Mesothelial cell of epicardium (in vitro differentiated cells): ENCODE measurements around the gene FBN1. TPM values are rescaled to one million over a fixed set of nuclear protein-coding genes. Genes with fewer than 3 reads are reported as not detected.

ENCODE experiments used
- DNase-seq, 2 experiments: peaks; one replicate each; pipeline ENCODE4 v3.0.0; 2021; ENCODE audit warnings: low spot score in 2 of 2; ENCODE audit not compliant: unreplicated experiment in 2 of 2
- H3K27ac Mint-ChIP-seq: 2 replicates; pipeline ENCODE4 v1.8.0; 2021; ENCODE audit warnings: mixed read lengths
- H3K27me3 Mint-ChIP-seq: 2 replicates; pipeline ENCODE4 v1.8.0; 2021; ENCODE audit warnings: low read depth, mixed read lengths
- H3K36me3 Mint-ChIP-seq: 2 replicates; pipeline ENCODE4 v1.8.0; 2021; ENCODE audit warnings: mixed read lengths
- H3K4me1 Mint-ChIP-seq: 2 replicates; pipeline ENCODE4 v1.8.0; 2021; ENCODE audit warnings: mixed read lengths
- H3K4me3 Mint-ChIP-seq: 2 replicates; pipeline ENCODE4 v1.8.0; 2021; ENCODE audit warnings: mild to moderate bottlenecking, moderate library complexity, mixed read lengths
- H3K9me3 Mint-ChIP-seq: 2 replicates; pipeline ENCODE4 v1.8.0; 2021; ENCODE audit warnings: mixed read lengths
- CTCF ChIP-seq: fragments of 200-600 bp; sonication (generic); IDR thresholded peaks from one replicate; pipeline ENCODE4 v1.5.0; 2021; ENCODE audit warnings: antibody characterized with exemption; ENCODE audit not compliant: unreplicated experiment
- total RNA-seq: library from RNA; stranded (reverse); gene quantifications from 3 replicates; pipeline ENCODE4 v1.2.1, GENCODE V29; 2021

Gene FBN1
- total RNA-seq, 1 donor from 2014 or later, result 67.9 TPM

GRCh38 chr15:48473667-48474066 is 171.8 kb downstream of the FBN1 start:
- Mint-ChIP-seq H3K27me3 (no peaks in the 10 kb centered on the region), H3K4me3 (no peak overlapping the region), H3K27ac (no peak overlapping the region), H3K36me3 (peaks cover 13% of the 10 kb centered on the region), H3K9me3 (no peaks in the 10 kb centered on the region), H3K4me1 (no peaks in the 10 kb centered on the region)
- no peak for DNase-seq
- no peak for TF ChIP-seq CTCF

- no peaks in the 10 kb centered on the region for H3K9me3 Mint-ChIP-seq
- no peak overlapping the region for H3K4me3 Mint-ChIP-seq
- no peaks in the 10 kb centered on the region for H3K4me1 Mint-ChIP-seq
- H3K27ac Mint-ChIP-seq, result no peak overlapping the region
- peaks cover 15% of the 10 kb centered on the region for H3K36me3 Mint-ChIP-seq
- DNase-seq, result no peak
- no peaks in the 10 kb centered on the region for H3K27me3 Mint-ChIP-seq
- TF ChIP-seq CTCF, result no peak
Observed at GRCh38 chr15:48472756-48473155, 172.8 kb downstream of the FBN1 start.

GRCh38 chr15:48471073-48471472 is 174.4 kb downstream of the FBN1 start:
- H3K9me3 Mint-ChIP-seq, result no peaks in the 10 kb centered on the region
- H3K27ac Mint-ChIP-seq, result no peak overlapping the region
- H3K36me3 Mint-ChIP-seq, result peaks cover 25% of the 10 kb centered on the region
- H3K4me3 Mint-ChIP-seq, result no peak overlapping the region
- no peaks in the 10 kb centered on the region for H3K27me3 Mint-ChIP-seq
- no peak for TF ChIP-seq CTCF
- H3K4me1 Mint-ChIP-seq, result no peaks in the 10 kb centered on the region
- DNase-seq, result no peak

GRCh38 chr15:48470096-48470495 is 175.4 kb downstream of the FBN1 start:
- Mint-ChIP-seq H3K36me3 (peaks cover 27% of the 10 kb centered on the region), H3K4me1 (no peaks in the 10 kb centered on the region), H3K4me3 (no peak overlapping the region), H3K9me3 (no peaks in the 10 kb centered on the region), H3K27me3 (no peaks in the 10 kb centered on the region), H3K27ac (no peak overlapping the region)
- no peak for DNase-seq
- TF ChIP-seq CTCF, result no peak

- no peak overlapping the region for H3K27ac Mint-ChIP-seq
- H3K4me1 Mint-ChIP-seq, result no peaks in the 10 kb centered on the region
- H3K9me3 Mint-ChIP-seq, result no peaks in the 10 kb centered on the region
- peaks cover 27% of the 10 kb centered on the region for H3K36me3 Mint-ChIP-seq
- no peak overlapping the region for H3K4me3 Mint-ChIP-seq
- no peak for TF ChIP-seq CTCF
- H3K27me3 Mint-ChIP-seq, result no peaks in the 10 kb centered on the region
- no peak for DNase-seq
Observed at GRCh38 chr15:48469681-48470080, 175.8 kb downstream of the FBN1 start.

GRCh38 chr15:48469271-48469670 is 176.2 kb downstream of the FBN1 start:
- peaks cover 29% of the 10 kb centered on the region for H3K36me3 Mint-ChIP-seq
- no peak overlapping the region for H3K27ac Mint-ChIP-seq
- no peak overlapping the region for H3K4me3 Mint-ChIP-seq

More at GRCh38 chr15:48469271-48469670, 176.2 kb downstream of the FBN1 start:
- TF ChIP-seq CTCF, result no peak
- Mint-ChIP-seq H3K27me3 (no peaks in the 10 kb centered on the region), H3K4me1 (no peaks in the 10 kb centered on the region), H3K9me3 (no peaks in the 10 kb centered on the region)
- DNase-seq, result no peak
